Left lung (tissue), 10 donors: ENCODE results near the gene SH3BP1. TPM values are rescaled to one million over a fixed set of nuclear protein-coding genes. Genes with fewer than 3 reads are reported as not detected.

Experiments used
- ATAC-seq: fragments of 200-7000 bp; cut with Tn5 transposase; one replicate; pipeline ENCODE4 v1.9.1; 2020; ENCODE audit warnings: moderate library complexity
- DNase-seq, 4 donors: peaks; one replicate each; pipeline ENCODE4 v3.0.0-alpha.2; 2013 to 2020
- H3K27ac ChIP-seq, 2 donors: fragments of 200-600 bp; sonication (generic) in 1 of 2; one replicate each; pipeline versions ENCODE4 v1.5.0 to v1.8.0; 2020 to 2021
- H3K27me3 ChIP-seq, 2 donors: fragments of 200-600 bp; sonication (generic) in 1 of 2; one replicate each; pipeline versions ENCODE4 v1.5.0 to v1.8.0; 2020 to 2021
- H3K36me3 ChIP-seq, 2 donors: fragments of 200-600 bp; sonication (generic) in 1 of 2; one replicate each; pipeline versions ENCODE4 v1.5.0 to v1.8.0; 2020 to 2021
- H3K4me1 ChIP-seq, 2 donors: fragments of 200-600 bp; one replicate each; pipeline ENCODE4 v1.8.0; 2021
- H3K4me3 ChIP-seq, 2 donors: fragments of 200-600 bp; sonication (generic) in 1 of 2; one replicate each; pipeline versions ENCODE4 v1.5.0 to v1.8.0; 2020 to 2021; ENCODE audit warnings: mild to moderate bottlenecking in 1 of 2
- H3K9me3 ChIP-seq, 2 donors: fragments of 200-600 bp; sonication (generic) in 1 of 2; one replicate each; pipeline versions ENCODE4 v1.5.0 to v1.8.0; 2020 to 2021
- CTCF ChIP-seq, 2 donors: fragments of 200-600 bp; sonication (generic) in 1 of 2; IDR thresholded peaks; one replicate each; pipeline versions ENCODE4 v1.5.0 to v1.8.0; 2021; ENCODE audit warnings: antibody characterized with exemption in 2 of 2
- intact Hi-C, 2 donors: fragments of 100-400 bp; cut with DNase I; formaldehyde crosslinking; loops; one replicate each; pipeline versions ENCODE4 v1.11.2 to v1.14.2; 2022
- polyA plus RNA-seq, 6 donors: library from polyadenylated mRNA; unstranded; fragments of 120-200 nt; gene quantifications; one replicate each; pipeline ENCODE4 v1.2.1, GENCODE V29; 2013; ENCODE audit not compliant: insufficient read length in 6 of 6
- total RNA-seq, 2 donors: library from RNA; stranded (reverse); fragmentation: NEBNext Ultra II Directional; extraction: Animal tissue kit (Norgen Biotek cat#: 25700); gene quantifications; one replicate each; pipeline ENCODE4 v1.2.1, GENCODE V29; 2021
- donor health status: DM: no; HTN: yes; CAD: no.
- donor health status: DM: no; HTN: no; CAD: no.

Gene SH3BP1
- total and polyA plus RNA-seq, 8 donors: 14.0 to 40.7 (median 27.7) TPM

- Histone ChIP-seq H3K36me3 (peaks cover 0 to 5% of the 10 kb centered on the region in 2 donors), H3K9me3 (no peaks in the 10 kb centered on the region), H3K27me3 (no peaks in the 10 kb centered on the region), H3K4me3 (no peak overlapping the region), H3K4me1 (peaks cover 13 to 41% of the 10 kb centered on the region in 2 donors), H3K27ac (no peak overlapping the region)
- TF ChIP-seq CTCF (IDR thresholded peaks at IDR 0.05): no peak
- no peak for DNase-seq
- intact Hi-C loops: no loop called here
- no peak for ATAC-seq
Measured at GRCh38 chr22:37660709-37661045, 21.2 kb downstream of the SH3BP1 start.

DNA sequence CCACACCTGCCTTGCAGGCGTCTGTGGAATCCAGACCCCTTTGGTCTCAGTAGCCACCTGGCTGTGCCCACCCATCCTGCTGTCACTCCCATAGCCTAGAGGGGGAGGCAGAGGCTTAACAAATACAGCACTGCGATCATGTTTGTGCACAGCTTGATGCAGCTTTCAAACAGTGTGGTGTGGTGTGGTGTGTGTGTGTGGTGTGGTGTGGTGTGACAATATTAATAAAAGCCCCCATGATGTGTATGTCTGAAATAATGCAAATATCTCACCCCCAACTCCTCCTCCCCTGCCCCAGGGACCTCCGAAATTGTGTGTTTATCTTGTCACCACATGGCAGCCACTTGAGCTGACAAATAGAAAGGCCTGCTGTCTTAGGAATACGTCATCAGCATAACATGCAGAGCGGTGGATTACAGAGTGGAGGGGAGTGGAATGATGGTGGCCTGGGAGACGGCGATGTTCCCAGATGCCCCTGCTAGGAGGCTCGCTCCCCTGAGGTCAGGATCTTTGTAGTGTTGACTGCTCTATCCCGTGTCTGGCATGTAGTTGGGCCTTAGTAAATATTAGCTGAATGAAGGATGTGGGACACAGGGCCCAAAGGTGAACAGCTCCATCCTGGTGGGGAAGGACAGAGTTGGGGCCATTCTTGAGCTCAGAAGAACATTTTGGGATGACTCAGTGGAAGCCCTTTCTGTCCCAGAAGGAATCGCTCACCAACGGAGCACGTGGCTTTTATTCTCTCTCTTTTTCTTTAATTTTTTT is 21.9 kb downstream of the SH3BP1 start:
- ATAC-seq: no peak
- peak overlapping the region in 1 of 2 donors; percentile 53 for H3K27ac ChIP-seq

GRCh38 chr22:37662039-37662438 is 22.6 kb downstream of the SH3BP1 start:
- no peak overlapping the region for H3K27ac ChIP-seq
- H3K4me1 ChIP-seq: peaks cover 13 to 41% of the 10 kb centered on the region in 2 donors
- H3K36me3 ChIP-seq: peaks cover 0 to 16% of the 10 kb centered on the region in 2 donors
- DNase-seq (no peak), ATAC-seq (no peak)
- intact Hi-C loops: no loop called here
- H3K4me3 ChIP-seq: no peak overlapping the region
- no peaks in the 10 kb centered on the region for H3K9me3 ChIP-seq
- no peaks in the 10 kb centered on the region for H3K27me3 ChIP-seq
- TF ChIP-seq CTCF (IDR thresholded peaks at IDR 0.05): no peak

More for the DNA sequence above, 21.9 kb downstream of the SH3BP1 start:
- no peaks in the 10 kb centered on the region for H3K9me3 ChIP-seq
- intact Hi-C loops: no loop called here
- no peak overlapping the region for H3K4me3 ChIP-seq
- peaks cover 13 to 41% of the 10 kb centered on the region in 2 donors for H3K4me1 ChIP-seq
- H3K27me3 ChIP-seq: no peaks in the 10 kb centered on the region
- TF ChIP-seq CTCF (IDR thresholded peaks at IDR 0.05): no peak
- peaks cover 0 to 12% of the 10 kb centered on the region in 2 donors for H3K36me3 ChIP-seq
- peak in 2 of 4 donors; percentile 50 to 74 for DNase-seq

DNA sequence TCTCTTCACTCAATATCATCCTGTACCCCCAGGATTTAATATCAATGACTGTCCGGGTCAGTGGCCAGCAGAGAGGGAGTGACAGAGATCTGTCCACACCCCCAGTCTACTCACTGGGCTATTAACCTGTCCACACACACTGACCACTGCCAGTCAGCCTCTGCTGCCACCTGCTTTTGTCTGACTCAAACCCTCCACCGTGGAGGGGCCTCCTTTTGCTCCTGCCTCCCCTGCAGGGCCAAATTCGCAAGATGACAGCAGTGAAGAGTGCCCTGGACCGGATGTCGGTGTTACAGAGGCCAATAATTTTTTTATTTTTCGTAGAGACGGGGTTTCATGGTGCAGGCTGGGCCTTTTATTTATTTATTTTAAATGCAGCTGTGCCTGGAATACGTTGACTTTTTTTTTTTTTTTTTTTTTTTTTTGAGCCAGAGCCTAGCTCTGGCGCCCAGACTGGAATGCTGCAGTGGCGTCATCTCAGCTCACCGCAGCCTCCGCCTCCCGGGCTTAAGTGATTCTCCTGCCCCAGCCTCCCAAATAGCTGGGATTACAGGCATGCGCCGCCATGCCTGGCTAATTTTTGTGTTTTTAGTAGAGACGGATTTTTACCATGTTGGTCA is 24.2 kb downstream of the SH3BP1 start:
- intact Hi-C loops: no loop called here
- H3K4me3 ChIP-seq: no peak overlapping the region
- no peaks in the 10 kb centered on the region for H3K9me3 ChIP-seq
- no peaks in the 10 kb centered on the region for H3K27me3 ChIP-seq
- H3K27ac ChIP-seq: no peak overlapping the region
- H3K4me1 ChIP-seq: peaks cover 13 to 35% of the 10 kb centered on the region in 2 donors
- H3K36me3 ChIP-seq: peaks cover 0 to 16% of the 10 kb centered on the region in 2 donors
- peak in 1 of 4 donors; percentile 46 for DNase-seq
- no peak for ATAC-seq
- no peak for TF ChIP-seq CTCF (IDR thresholded peaks at IDR 0.05)
